ENCODE data around the gene ZSCAN31. TPM values are rescaled to one million over a fixed set of nuclear protein-coding genes. Genes with fewer than 3 reads are reported as not detected.

The ZSCAN31 gene
- total RNA-seq, 1 experiment from 2014 or later: 3.5 TPM

DNA sequence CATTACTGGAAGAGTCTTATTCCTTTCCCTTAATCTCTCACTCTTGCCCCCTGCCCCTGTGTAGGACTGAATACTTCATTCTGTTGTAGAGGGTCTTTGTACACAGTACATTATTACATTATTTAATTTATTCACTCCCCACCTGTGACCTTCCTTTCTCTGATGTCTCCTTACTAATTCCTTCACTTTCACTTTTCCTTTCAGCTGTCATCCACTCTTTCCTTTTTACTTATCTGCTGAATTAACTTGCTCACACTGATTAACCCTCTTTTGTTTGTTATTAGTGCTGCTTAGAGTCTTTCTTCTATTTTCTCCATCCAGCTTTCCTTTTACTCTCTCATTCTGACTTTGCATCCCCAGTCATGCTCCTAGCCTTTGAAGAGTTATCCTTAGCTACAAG is 61.1 kb downstream of the ZSCAN31 start:
- intact Hi-C loops (cut with micrococcal nuclease; ENCODE audit: unreplicated experiment): no loop called here
- POLR2A ChIA-PET (ENCODE audit: low non-redundant PET): no interaction called here
- H3K36me3 ChIP-seq (ENCODE audit: insufficient read depth, low read length, poor library complexity, severe bottlenecking): peaks cover 50% of the 10 kb centered on the region

More for the DNA sequence above, 61.1 kb downstream of the ZSCAN31 start:
- BruUV-seq (replicated peaks): no TSS peak
- no peaks in the 10 kb centered on the region for H3K27me3 ChIP-seq (replicated peaks; ENCODE audit: insufficient read depth, low read depth, low read length, poor library complexity)
- H3K4me1 ChIP-seq (ENCODE audit: insufficient read depth, low read length, poor library complexity, severe bottlenecking): no peaks in the 10 kb centered on the region
- H3K27ac ChIP-seq (ENCODE audit: low read depth, low read length, poor library complexity, severe bottlenecking): no peak overlapping the region
- H3K9me3 ChIP-seq (ENCODE audit: low read depth, low read length, poor library complexity, severe bottlenecking): no peaks in the 10 kb centered on the region
- DNase-seq (ENCODE audit: low spot score): no peak
- no peak overlapping the region for H3K4me3 ChIP-seq (ENCODE audit: low read depth, low read length, poor library complexity, severe bottlenecking)
- no peak for TF ChIP-seq EZH2 (IDR thresholded peaks at IDR 0.05; ENCODE audit: borderline replicate concordance, low read depth, low read length, poor library complexity, severe bottlenecking)
- TF ChIP-seq, protein P1, sequence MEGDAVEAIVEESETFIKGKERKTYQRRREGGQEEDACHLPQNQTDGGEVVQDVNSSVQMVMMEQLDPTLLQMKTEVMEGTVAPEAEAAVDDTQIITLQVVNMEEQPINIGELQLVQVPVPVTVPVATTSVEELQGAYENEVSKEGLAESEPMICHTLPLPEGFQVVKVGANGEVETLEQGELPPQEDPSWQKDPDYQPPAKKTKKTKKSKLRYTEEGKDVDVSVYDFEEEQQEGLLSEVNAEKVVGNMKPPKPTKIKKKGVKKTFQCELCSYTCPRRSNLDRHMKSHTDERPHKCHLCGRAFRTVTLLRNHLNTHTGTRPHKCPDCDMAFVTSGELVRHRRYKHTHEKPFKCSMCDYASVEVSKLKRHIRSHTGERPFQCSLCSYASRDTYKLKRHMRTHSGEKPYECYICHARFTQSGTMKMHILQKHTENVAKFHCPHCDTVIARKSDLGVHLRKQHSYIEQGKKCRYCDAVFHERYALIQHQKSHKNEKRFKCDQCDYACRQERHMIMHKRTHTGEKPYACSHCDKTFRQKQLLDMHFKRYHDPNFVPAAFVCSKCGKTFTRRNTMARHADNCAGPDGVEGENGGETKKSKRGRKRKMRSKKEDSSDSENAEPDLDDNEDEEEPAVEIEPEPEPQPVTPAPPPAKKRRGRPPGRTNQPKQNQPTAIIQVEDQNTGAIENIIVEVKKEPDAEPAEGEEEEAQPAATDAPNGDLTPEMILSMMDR (conservative IDR thresholded peaks at IDR 0.05; ENCODE audit: low read depth, low read length): no peak
- CTCF ChIA-PET: no interaction called here

Other genes starting within 250 kb of the ZSCAN31 start
- 8.0 and 9.0 TPM in 2 replicates for gene ZSCAN16, start 211.5 kb downstream of the ZSCAN31 start, total RNA-seq (2021)
- 29.4 and 29.8 TPM in 2 replicates for gene ZKSCAN8, start 194.3 kb downstream of the ZSCAN31 start, total RNA-seq (2021)
- gene ZSCAN9, start 110.9 kb downstream of the ZSCAN31 start, total RNA-seq (2021): 13.3 and 15.1 TPM in 2 replicates
- 6.4 and 6.6 TPM in 2 replicates for gene ZKSCAN4, start 83.9 kb downstream of the ZSCAN31 start, total RNA-seq (2021)
- not detected in 2 replicates for gene NKAPL, start 76.9 kb downstream of the ZSCAN31 start, total RNA-seq (2021)
- 15.1 and 19.9 TPM in 2 replicates for gene ZSCAN26, start 69.0 kb downstream of the ZSCAN31 start, total RNA-seq (2021)
- gene PGBD1, start 54.6 kb downstream of the ZSCAN31 start, total RNA-seq (2021): 11.3 and 11.6 TPM in 2 replicates
- gene ZKSCAN3, start 13.8 kb upstream of the ZSCAN31 start, total RNA-seq (2021): 8.0 and 8.7 TPM in 2 replicates
- 12.1 and 13.1 TPM in 2 replicates for gene ZSCAN12, start 63.6 kb upstream of the ZSCAN31 start, total RNA-seq (2021)
- gene ZSCAN23, start 107.3 kb upstream of the ZSCAN31 start, total RNA-seq (2021): 5.4 and 8.3 TPM in 2 replicates
- gene GPX6, start 179.6 kb upstream of the ZSCAN31 start, total RNA-seq (2021): not detected in 2 replicates
- not detected in 2 replicates for gene GPX5, start 189.7 kb upstream of the ZSCAN31 start, total RNA-seq (2021)

Measured in A673 (cell line).